GM12892 (cell line): Measurements from ENCODE around the gene SPDYE1.

ENCODE experiments used
- DNase-seq: peaks from one replicate; pipeline ENCODE4 v3.0.0; 2011; ENCODE audit not compliant: insufficient read length
- FAIRE-seq: peaks from 2 replicates; lab custom pipeline; 2011; peaks lifted over from hg19 to GRCh38; lab: Jason Lieb, UNC
- POLR2A ChIP-seq: IDR thresholded peaks from 2 replicates; pipeline ENCODE4 v1.6.1; 2011; ENCODE audit warnings: low read depth, low read length, control low read depth
- POLR2AphosphoS5 ChIP-seq: IDR thresholded peaks from 2 replicates; pipeline ENCODE4 v1.6.1; 2011; ENCODE audit warnings: low read depth, low read length, control low read depth
- TAF1 ChIP-seq: IDR thresholded peaks from 2 replicates; pipeline ENCODE4 v1.6.1; 2011; ENCODE audit warnings: low read depth, mild to moderate bottlenecking, control low read depth, low read length, borderline replicate concordance

SPDYE1 gene

DNA sequence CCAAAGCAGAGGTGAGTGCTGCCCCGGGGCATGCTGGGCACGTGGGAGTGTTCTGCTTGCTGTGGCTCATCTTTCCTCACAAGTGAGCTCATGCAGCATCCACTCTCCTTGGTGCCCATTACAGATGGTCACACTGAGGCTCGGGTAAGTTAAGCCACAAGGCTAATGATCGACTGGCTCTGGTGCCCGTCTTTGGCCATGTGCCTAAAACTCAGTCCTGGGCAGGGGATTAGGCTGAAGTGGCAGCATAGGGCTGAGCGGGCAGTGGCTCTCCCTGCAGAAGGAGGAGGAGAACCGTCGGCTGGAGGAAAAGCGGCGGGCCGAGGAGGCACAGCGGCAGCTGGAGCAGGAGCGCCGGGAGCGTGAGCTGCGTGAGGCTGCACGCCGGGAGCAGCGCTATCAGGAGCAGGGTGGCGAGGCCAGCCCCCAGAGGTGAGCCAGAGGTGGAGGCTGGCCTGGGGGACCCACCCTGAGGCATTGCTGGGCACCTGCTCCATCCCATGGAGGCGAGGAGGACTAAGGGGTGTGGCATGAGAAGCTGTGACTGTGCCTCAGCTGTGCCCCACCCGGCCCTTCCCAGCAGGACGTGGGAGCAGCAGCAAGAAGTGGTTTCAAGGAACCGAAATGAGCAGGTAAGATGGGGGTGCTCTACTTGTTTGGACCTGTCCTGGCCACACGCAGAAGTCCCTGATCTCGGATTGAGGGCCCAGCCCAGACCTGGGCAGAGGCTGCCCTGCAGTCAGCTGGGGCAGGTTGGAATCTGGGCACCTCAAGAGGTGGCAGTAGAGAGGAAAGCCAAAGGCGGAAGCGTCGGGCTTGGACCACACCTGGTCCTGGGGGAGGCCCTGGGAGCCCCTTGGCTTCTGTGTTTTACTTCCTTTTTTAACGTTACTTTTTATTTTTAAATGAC is 60.4 kb downstream of the SPDYE1 start:
- DNase-seq (no peak), FAIRE-seq (no peak)
- no peak for TF ChIP-seq POLR2AphosphoS5
- no peak for TF ChIP-seq POLR2A
- TF ChIP-seq TAF1: no peak

DNA sequence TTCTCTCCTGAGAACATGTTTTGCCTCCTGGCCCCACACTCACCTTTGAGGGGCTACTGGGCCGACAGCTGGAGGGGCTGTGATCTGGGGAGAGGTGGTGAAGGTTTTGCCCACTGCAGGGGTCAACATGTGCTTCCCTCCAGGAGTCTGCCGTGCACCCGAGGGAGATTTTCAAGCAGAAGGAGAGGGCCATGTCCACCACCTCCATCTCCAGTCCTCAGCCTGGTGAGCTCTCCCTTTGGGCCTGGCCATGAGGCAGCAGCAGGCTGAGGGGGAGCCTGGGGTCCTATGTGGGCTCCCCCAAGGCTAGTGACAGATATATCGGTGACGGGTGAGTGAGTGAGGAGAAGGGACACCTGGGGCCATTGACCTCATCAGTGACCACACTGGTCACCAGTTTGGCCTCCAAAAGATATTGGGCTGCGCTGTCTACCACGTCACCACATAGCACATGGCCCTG is 61.1 kb downstream of the SPDYE1 start:
- TF ChIP-seq POLR2A (no peak), TAF1 (no peak), POLR2AphosphoS5 (no peak)
- no peak for FAIRE-seq
- no peak for DNase-seq

DNA sequence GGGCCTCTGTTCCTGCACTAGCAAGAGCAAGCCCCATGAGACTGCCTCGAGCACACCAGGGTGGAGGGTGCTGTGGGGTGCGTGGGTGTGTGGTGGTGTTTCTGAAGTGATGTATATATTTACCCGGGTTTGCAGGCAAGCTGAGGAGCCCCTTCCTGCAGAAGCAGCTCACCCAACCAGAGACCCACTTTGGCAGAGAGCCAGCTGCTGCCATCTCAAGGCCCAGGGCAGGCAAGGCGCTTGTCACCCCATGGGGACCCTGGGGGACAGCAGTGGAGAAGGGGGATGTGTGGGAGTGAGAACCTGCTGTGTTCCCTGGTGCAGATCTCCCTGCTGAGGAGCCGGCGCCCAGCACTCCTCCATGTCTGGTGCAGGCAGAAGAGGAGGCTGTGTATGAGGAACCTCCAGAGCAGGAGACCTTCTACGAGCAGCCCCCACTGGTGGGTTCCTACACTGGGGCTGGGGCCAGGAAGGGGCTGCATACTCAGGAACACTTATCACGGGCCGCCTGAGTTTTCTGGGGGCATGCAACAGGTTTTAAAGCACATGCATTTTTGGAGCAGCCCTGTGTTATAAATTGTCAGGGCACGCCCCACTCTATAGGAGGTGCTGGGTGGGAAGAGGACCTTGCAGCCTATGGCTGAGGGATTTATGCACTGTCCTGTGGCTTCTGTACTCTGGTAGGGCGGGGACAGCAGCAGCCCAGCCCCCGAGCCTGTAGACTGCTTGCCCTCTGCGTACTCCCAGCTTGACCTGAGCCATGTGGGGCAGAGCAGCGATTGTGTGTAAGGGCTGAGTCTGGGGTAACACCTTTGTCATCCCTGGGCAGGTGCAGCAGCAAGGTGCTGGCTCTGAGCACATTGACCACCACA is 61.8 kb downstream of the SPDYE1 start:
- FAIRE-seq (no peak), DNase-seq (no peak)
- TF ChIP-seq TAF1 (no peak), POLR2A (no peak), POLR2AphosphoS5 (no peak)
